Measurements from ENCODE around the gene SRBD1.

GRCh38 chr2:45541450-45541849, 69.6 kb downstream of the SRBD1 start:
- no peak for TF ChIP-seq POLR2A (IDR thresholded peaks at IDR 0.05)
- no peak for TF ChIP-seq CTCF (IDR thresholded peaks at IDR 0.05)
